Stimulated activated naive B cell treated with anti-CD40 and anti-IgM and Interleukin-4, amounts not matched to agents 10 μg/mL and 1 μg/mL and 100 μg/mL, for 72 hours (primary cell): Measurements from ENCODE around the gene FMN1.

Experiments used
- ATAC-seq, 2 donors: fragments of 150-1000 bp; cut with Tn5 transposase; replicated peaks; 2 replicates each; pipeline ENCODE4 v1.10.0; 2021; ENCODE audit warnings: moderate library complexity in 1 of 2
- DNase-seq: peaks from one replicate; pipeline ENCODE4 v3.0.0; 2021
- H3K27ac Mint-ChIP-seq: one replicate; pipeline ENCODE4 v1.8.0; 2022; ENCODE audit warnings: mild to moderate bottlenecking, mixed read lengths
- H3K27me3 Mint-ChIP-seq, 2 donors: one replicate each; pipeline ENCODE4 v1.8.0; 2022; ENCODE audit warnings: mixed read lengths in 2 of 2
- H3K36me3 Mint-ChIP-seq, 2 donors: one replicate each; pipeline ENCODE4 v1.8.0; 2022; ENCODE audit warnings: mixed read lengths in 2 of 2, mild to moderate bottlenecking in 1 of 2
- H3K4me1 Mint-ChIP-seq, 2 donors: one replicate each; pipeline ENCODE4 v1.8.0; 2022; ENCODE audit warnings: mixed read lengths in 2 of 2, mild to moderate bottlenecking in 1 of 2
- H3K4me3 Mint-ChIP-seq, 2 donors: one replicate each; pipeline ENCODE4 v1.8.0; 2022; ENCODE audit warnings: mild to moderate bottlenecking in 2 of 2, mixed read lengths in 2 of 2, moderate library complexity in 1 of 2
- H3K9me3 Mint-ChIP-seq, 2 donors: one replicate each; pipeline ENCODE4 v1.8.0; 2022; ENCODE audit warnings: mixed read lengths in 2 of 2, mild to moderate bottlenecking in 1 of 2

FMN1 gene

DNA sequence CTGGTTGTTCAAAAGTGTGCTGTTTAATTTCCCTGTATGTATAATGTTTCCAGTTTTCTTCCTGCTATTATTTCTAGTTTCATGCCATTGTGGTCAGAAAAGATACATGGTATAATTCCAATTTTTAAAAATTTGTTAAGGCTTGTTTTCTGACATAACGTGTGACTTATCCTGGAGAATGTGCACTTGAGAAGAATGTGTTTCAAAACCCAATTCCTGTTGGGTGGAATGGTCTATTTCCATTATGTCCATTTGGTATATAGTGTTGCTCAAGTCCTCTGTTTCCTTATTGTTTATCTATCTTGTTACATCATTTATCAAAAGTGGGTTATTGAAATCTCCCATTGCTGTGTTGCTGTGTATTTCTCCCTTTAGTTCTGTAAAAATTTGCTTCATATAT lies 261.3 kb downstream of the FMN1 start:
- H3K4me1 Mint-ChIP-seq: peaks cover 2 to 5% of the 10 kb centered on the region in 2 donors

DNA sequence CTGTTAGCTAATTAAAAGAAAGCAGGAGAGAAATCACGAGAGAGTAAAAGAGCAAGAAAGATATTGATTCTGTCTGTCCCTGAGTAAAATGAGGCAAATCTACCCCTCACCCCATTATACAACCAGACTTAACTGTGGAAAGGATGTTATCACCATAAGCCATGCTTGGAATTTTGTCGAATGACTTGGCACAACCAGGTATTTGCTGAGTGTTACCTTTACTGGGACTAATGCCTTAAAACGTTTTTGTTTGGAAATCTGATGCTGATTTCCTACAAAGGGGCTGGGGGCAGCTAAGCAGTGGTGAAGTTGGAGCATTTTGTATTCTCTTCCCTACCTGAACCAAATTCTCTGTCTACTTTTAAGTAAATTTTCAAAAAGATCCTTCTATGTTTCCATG lies 265.6 kb downstream of the FMN1 start:
- no peak for ATAC-seq
- H3K27ac Mint-ChIP-seq: no peak overlapping the region
- H3K9me3 Mint-ChIP-seq: peaks cover 0 to 1% of the 10 kb centered on the region in 2 donors
- DNase-seq: no peak
- no peaks in the 10 kb centered on the region for H3K36me3 Mint-ChIP-seq
- peaks cover 16 to 27% of the 10 kb centered on the region in 2 donors for H3K27me3 Mint-ChIP-seq
- H3K4me1 Mint-ChIP-seq: peaks cover 6 to 17% of the 10 kb centered on the region in 2 donors
- no peak overlapping the region for H3K4me3 Mint-ChIP-seq

More for the DNA sequence above, 261.3 kb downstream of the FMN1 start:
- Mint-ChIP-seq H3K36me3 (peaks cover 2 to 3% of the 10 kb centered on the region in 2 donors), H3K27ac (no peak overlapping the region), H3K4me3 (no peak overlapping the region), H3K9me3 (peaks cover 1 to 3% of the 10 kb centered on the region in 2 donors), H3K27me3 (peaks cover 40 to 54% of the 10 kb centered on the region in 2 donors)
- no peak for ATAC-seq
- no peak for DNase-seq

DNA sequence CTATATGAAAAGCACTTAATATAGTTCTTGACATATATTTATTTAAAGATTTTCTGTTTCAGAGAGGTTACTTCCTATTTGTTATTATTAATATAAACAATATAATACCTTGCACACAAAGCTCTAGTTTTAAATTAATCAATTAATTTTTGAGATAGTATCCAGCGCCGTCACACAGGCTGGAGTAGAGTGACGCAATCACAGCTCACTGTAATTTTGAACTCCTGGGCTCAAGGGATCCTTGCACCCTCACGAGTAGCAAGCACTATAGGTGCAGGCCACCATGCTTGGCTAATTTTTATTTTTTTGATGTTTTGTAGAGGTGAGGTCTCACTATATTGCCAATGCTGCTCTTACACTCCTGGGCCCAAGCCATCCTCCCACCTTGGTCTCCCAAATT lies 267.4 kb downstream of the FMN1 start:
- Mint-ChIP-seq H3K36me3 (no peaks in the 10 kb centered on the region), H3K9me3 (peaks cover 0 to 1% of the 10 kb centered on the region in 2 donors), H3K4me3 (no peak overlapping the region), H3K27me3 (peaks cover 4 to 16% of the 10 kb centered on the region in 2 donors), H3K27ac (no peak overlapping the region), H3K4me1 (peaks cover 6 to 27% of the 10 kb centered on the region in 2 donors)
- DNase-seq (no peak), ATAC-seq (no peak)

DNA sequence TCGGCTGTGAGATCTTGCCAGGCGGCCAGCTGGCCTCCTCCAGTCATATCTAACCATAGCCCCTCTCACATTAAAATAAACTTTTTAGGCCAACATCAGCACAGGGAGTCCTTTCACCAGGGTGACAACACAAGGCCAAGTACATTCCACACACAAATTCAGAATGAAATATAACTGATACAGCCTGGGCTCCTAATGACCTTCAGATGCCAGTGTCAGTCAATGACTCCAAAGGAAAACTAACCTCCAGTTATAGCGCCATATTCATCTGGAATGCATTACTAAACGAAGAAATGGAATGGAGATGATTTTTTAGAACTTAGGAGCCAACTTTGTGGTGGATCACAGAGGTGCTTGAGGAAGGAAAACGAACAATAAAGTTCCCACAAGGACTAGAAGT lies 271.3 kb downstream of the FMN1 start:
- H3K4me3 Mint-ChIP-seq: no peak overlapping the region
- H3K27me3 Mint-ChIP-seq: peaks cover 13 to 14% of the 10 kb centered on the region in 2 donors
- H3K9me3 Mint-ChIP-seq: no peaks in the 10 kb centered on the region
- ATAC-seq (no peak), DNase-seq (no peak)
- H3K36me3 Mint-ChIP-seq: no peaks in the 10 kb centered on the region
- H3K27ac Mint-ChIP-seq: no peak overlapping the region
- peaks cover 18 to 37% of the 10 kb centered on the region in 2 donors for H3K4me1 Mint-ChIP-seq

DNA sequence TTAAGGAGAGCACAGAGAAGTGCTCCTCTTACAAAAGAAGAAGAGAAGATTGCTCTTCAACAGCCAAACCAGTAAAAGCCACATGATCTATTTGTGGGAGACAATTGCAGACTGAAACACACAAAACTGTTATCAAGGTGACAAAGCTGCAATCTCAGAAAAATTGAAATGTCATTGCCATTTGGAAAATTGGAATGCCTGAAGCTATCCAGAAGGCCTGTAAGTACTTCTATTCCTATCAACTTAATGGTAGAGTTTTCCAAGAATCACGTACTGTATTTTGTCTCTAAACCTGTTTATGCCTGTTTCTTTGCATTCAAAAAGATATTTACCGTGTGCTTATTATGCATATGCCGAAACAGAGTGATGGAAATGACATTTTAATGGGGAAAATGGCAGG lies 272.0 kb downstream of the FMN1 start:
- Mint-ChIP-seq H3K27ac (no peak overlapping the region), H3K27me3 (peaks cover 13 to 14% of the 10 kb centered on the region in 2 donors), H3K4me1 (peaks cover 18 to 37% of the 10 kb centered on the region in 2 donors), H3K9me3 (no peaks in the 10 kb centered on the region), H3K4me3 (no peak overlapping the region), H3K36me3 (no peaks in the 10 kb centered on the region)
- DNase-seq (no peak), ATAC-seq (no peak)

DNA sequence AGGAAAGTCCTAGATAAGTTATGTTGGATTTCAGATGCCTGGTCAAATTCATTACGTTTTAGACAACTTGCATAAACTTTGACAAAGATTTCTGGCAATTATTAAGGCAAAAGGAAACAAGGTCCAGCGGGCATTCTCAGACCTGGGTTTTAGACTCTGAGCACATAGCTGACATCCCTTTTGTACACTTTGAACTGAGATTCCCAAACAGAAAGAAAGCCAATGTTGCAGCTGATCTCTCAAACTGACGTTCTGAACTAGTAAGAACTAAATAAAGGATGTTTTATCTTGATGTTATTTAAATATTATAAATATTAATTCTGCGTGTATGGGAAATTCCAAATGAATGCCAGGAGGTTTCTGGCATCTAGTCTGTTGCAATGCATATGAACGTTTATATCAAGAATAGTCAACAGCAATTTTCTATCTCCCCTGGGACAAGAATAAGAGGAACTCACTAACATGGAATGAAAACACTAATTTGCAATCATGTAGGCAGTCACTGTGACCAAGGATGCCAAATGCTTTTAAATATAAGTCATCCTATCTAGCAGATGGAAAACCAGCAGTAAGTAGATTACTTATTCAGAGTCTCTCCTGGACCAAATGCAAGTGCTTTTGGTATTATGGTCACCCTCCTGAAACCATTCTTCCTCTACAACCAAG lies 274.6 kb downstream of the FMN1 start:
- Mint-ChIP-seq H3K27me3 (peaks cover 14 to 19% of the 10 kb centered on the region in 2 donors), H3K4me3 (no peak overlapping the region), H3K4me1 (peaks cover 18 to 31% of the 10 kb centered on the region in 2 donors), H3K36me3 (no peaks in the 10 kb centered on the region), H3K9me3 (no peaks in the 10 kb centered on the region), H3K27ac (no peak overlapping the region)
- ATAC-seq: no peak
- DNase-seq: no peak

DNA sequence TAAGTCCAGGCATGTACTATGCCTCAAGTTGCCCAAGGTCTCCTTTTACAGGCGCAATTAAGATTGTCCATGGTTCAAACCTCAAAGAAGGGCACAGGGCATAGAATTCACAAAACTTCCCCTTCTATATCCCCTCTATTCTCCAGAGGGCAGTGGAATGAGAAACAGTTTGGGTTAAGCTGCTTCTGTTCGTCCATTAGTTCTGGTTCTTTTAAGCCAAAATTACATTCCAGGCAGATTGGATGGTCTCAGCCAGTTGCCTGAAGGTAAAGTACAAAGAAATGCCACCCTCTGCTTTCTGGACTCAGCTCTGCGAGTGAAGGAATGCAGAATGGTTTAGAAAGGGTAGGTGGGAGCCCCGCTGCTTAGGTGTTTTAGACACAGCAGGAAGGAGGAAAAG lies 276.0 kb downstream of the FMN1 start:
- Mint-ChIP-seq H3K9me3 (no peaks in the 10 kb centered on the region), H3K27me3 (peaks cover 20% of the 10 kb centered on the region in 2 donors), H3K36me3 (peaks cover 0 to under 1% of the 10 kb centered on the region in 2 donors), H3K4me1 (peaks cover 12 to 17% of the 10 kb centered on the region in 2 donors), H3K4me3 (no peak overlapping the region), H3K27ac (no peak overlapping the region)
- ATAC-seq (no peak), DNase-seq (no peak)

DNA sequence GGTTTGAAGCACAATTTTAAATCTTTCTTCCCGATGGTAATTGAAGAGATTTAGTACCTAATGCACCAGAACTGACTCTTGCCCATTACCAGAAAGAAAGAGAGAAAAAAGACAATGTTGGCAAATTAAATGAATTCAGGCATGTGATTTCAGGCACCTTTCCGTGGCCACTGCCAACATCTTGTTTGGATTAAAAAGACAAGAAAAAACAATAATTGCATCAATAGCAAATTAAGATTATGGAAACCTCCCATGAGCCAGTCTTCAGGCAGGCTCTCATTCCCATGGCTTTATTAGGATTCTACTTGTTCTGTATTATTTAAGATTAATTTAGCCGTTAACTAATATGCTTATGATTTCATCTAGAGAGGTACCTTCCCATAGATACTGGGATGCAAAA lies 283.7 kb downstream of the FMN1 start:
- peaks cover 30 to 35% of the 10 kb centered on the region in 2 donors for H3K4me1 Mint-ChIP-seq
- no peak overlapping the region for H3K4me3 Mint-ChIP-seq
- peaks cover 0 to 4% of the 10 kb centered on the region in 2 donors for H3K36me3 Mint-ChIP-seq
- ATAC-seq: no peak
- no peak overlapping the region for H3K27ac Mint-ChIP-seq
- no peaks in the 10 kb centered on the region for H3K9me3 Mint-ChIP-seq
- no peak for DNase-seq
- H3K27me3 Mint-ChIP-seq: peaks cover 5 to 6% of the 10 kb centered on the region in 2 donors

DNA sequence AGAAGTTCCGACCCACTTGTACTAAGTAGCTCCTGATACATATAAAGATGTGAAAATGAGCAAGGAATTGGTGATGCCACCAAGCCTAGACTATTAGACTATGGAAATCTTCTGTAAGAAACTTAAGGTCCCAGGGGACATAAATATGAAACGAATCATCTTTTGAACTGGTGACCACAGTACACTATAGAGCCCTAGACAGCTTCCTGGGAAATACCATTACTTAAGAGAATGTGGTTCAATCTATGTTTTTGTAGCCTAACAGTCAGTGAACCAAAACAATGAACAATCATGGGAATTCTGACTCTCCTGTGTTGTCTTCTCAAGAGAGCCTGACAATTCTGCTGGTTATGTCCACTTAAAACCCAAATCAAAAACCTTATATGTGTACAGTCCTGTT lies 285.1 kb downstream of the FMN1 start:
- no peak overlapping the region for H3K27ac Mint-ChIP-seq
- peaks cover 31 to 49% of the 10 kb centered on the region in 2 donors for H3K4me1 Mint-ChIP-seq
- no peaks in the 10 kb centered on the region for H3K9me3 Mint-ChIP-seq
- ATAC-seq: peak; percentile 55 to 57
- no peak overlapping the region for H3K4me3 Mint-ChIP-seq
- DNase-seq: no peak
- peaks cover 0 to 4% of the 10 kb centered on the region in 2 donors for H3K36me3 Mint-ChIP-seq
- H3K27me3 Mint-ChIP-seq: peaks cover 3 to 5% of the 10 kb centered on the region in 2 donors

DNA sequence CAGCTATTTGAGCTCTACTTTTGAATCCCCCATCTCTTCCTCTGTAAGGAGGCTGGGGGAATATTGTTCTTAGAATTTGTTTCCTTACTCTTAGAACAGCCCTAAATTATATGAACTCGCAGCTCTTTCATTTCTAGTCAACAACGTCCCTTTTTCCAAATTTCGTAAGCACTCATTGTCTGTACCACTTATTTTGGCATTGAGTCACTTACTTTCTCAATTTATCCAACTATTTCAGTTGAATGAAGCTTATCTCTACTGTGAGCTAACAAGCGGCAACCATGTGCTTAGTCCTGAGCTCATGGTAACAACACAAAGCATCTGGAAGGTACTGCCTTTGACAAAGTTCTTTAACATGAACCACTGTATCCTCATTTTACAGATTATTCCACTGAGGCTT lies 285.6 kb downstream of the FMN1 start:
- peaks cover 36 to 55% of the 10 kb centered on the region in 2 donors for H3K4me1 Mint-ChIP-seq
- DNase-seq: no peak
- H3K4me3 Mint-ChIP-seq: peak overlapping the region in 1 of 2 donors; percentile 49
- H3K27me3 Mint-ChIP-seq: peaks cover 0 to 5% of the 10 kb centered on the region in 2 donors
- ATAC-seq: peak; percentile 19 to 38
- H3K36me3 Mint-ChIP-seq: peaks cover 0 to 4% of the 10 kb centered on the region in 2 donors
- H3K27ac Mint-ChIP-seq: peak overlapping the region; percentile 16
- H3K9me3 Mint-ChIP-seq: no peaks in the 10 kb centered on the region

DNA sequence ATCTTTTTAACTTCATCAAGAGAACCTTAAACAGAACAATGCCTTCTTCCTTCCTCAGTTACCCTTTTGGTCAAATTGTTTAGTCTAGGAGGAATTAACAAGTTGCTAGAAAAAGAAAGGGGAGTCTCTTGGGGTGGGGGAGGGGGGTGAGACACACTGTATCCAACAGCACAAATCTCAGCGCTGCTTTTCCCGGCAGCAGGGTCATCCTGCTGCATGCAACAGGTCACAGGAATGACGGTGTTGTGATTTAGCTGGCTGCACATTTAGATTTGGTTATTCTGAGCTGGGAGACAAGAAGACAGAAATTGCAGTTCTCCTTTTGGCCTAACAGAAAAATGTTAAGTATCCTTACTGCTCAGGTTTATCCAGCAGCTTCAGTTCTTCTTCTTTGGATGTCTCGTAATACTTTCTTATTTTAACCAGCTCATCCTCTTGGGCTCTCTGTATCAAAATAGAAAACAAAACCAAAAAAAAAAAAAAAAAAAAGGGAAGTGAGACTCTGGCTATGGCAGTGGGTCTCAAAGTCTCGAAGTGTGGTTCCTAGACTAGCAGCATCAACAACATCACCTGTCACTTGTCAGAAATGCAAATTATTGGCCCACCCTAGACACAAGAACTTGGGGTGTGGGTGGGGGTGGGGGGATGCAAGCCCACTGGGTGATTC lies 286.2 kb downstream of the FMN1 start:
- peaks cover 0 to under 1% of the 10 kb centered on the region in 2 donors for H3K36me3 Mint-ChIP-seq
- peak; percentile 92 to 95 for ATAC-seq
- peak overlapping the region; percentile 10 for H3K27ac Mint-ChIP-seq
- DNase-seq: no peak
- peak overlapping the region in 1 of 2 donors; percentile 49 for H3K4me3 Mint-ChIP-seq
- no peaks in the 10 kb centered on the region for H3K9me3 Mint-ChIP-seq
- peaks cover 0 to 2% of the 10 kb centered on the region in 2 donors for H3K27me3 Mint-ChIP-seq
- peaks cover 41 to 60% of the 10 kb centered on the region in 2 donors for H3K4me1 Mint-ChIP-seq

DNA sequence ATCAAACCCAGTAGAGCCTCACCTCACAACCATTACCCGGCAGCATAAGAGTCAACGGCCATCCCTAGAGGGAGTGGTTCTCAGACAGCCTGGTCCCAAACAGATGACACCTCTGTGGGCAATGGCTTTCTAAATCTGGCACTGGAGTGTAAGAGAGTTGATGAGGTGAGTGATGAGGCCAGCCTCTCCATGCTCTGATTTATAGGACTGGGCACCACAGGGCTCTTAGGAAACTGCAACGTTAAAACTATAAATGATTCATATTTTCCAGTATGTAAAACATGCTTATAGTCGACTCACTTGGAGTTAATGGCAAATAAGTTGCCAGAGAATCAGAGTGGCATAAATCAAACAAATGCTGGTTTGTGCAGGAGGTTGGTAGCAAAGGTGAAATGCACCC lies 289.0 kb downstream of the FMN1 start:
- no peak for DNase-seq
- no peak overlapping the region for H3K27ac Mint-ChIP-seq
- H3K4me3 Mint-ChIP-seq: no peak overlapping the region
- ATAC-seq: no peak
- H3K9me3 Mint-ChIP-seq: no peaks in the 10 kb centered on the region
- H3K4me1 Mint-ChIP-seq: peaks cover 39 to 59% of the 10 kb centered on the region in 2 donors
- no peaks in the 10 kb centered on the region for H3K36me3 Mint-ChIP-seq
- peaks cover 5% of the 10 kb centered on the region in 2 donors for H3K27me3 Mint-ChIP-seq

DNA sequence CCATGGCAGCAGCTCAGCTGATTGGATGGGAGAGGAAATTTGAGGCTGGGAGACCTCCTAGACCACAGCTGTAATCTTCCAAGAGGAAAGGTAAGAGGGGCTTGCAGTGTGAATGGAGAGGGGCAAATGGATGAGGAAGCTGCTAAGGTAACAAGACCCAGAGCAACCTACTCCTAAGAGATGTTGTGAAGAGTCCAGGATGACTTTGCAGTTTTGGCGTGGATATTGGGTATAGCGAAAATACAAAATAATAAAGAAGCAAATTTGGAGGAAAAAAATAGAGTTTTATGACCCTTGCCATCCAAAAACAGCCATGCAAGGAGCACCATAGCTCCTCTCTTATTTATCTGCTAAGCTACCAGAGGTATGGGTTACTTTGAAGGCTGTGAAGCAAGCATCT lies 290.1 kb downstream of the FMN1 start:
- Mint-ChIP-seq H3K4me1 (peaks cover 34 to 56% of the 10 kb centered on the region in 2 donors), H3K4me3 (no peak overlapping the region), H3K27me3 (peaks cover 5% of the 10 kb centered on the region in 2 donors), H3K27ac (no peak overlapping the region), H3K36me3 (no peaks in the 10 kb centered on the region), H3K9me3 (no peaks in the 10 kb centered on the region)
- DNase-seq (no peak), ATAC-seq (no peak)

DNA sequence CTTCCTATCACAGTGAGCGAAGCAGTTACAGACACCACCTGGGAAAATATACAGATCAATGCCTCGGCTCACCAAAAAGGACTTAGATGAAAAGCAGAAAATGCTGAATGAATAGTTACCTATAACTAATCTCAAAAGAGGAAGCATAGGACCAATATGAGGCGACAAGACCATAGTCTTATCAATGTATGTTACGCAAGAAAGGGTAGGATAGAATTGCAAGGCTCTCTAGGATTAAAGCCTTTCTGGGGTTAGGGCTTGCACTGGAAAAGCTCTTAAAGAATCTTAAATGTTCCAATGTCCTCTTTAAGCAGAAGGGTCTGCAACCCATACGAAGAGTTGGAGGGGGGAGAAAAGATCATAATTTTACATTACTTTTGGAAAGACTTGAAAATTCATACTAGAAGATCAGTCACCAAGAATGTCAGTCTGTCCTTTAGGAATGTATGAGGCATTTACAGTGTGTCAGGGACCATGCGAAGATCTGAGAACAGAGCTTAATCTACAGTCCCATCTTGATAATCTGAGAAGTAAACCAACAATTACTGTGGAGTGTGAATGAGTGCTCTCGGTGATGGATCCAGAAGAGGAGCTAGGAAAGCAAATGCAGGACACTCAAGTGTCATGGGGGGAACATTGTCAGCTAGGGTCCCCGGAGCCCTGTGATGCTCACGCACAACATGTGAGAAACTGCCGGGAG lies 290.8 kb downstream of the FMN1 start:
- DNase-seq: no peak
- H3K9me3 Mint-ChIP-seq: no peaks in the 10 kb centered on the region
- no peaks in the 10 kb centered on the region for H3K36me3 Mint-ChIP-seq
- H3K27ac Mint-ChIP-seq: peak overlapping the region; percentile 11
- ATAC-seq: peak in 1 of 2 donors; percentile 11
- H3K4me1 Mint-ChIP-seq: peaks cover 33 to 56% of the 10 kb centered on the region in 2 donors
- peaks cover 5% of the 10 kb centered on the region in 2 donors for H3K27me3 Mint-ChIP-seq
- H3K4me3 Mint-ChIP-seq: no peak overlapping the region
